ENCODE measurements around the gene USP31. TPM values are rescaled to one million over a fixed set of nuclear protein-coding genes. Genes with fewer than 3 reads are reported as not detected.

Gene USP31
- total RNA-seq, 1 experiment from 2014 or later: 23.6 TPM

- Mint-ChIP-seq H3K27me3 (ENCODE audit: unreplicated experiment) (no peaks in the 10 kb centered on the region), H3K36me3 (ENCODE audit: insufficient read depth, unreplicated experiment) (no peaks in the 10 kb centered on the region), H3K27ac (ENCODE audit: unreplicated experiment) (no peak overlapping the region), H3K9me3 (ENCODE audit: low read depth, unreplicated experiment) (no peaks in the 10 kb centered on the region), H3K4me1 (ENCODE audit: low read depth, unreplicated experiment) (peaks cover 10% of the 10 kb centered on the region), H3K4me3 (ENCODE audit: low read depth, unreplicated experiment) (no peak overlapping the region)
- intact Hi-C loops (cut with micrococcal nuclease; ENCODE audit: unreplicated experiment): no loop called here
- no TSS peak for BruUV-seq (replicated peaks)
- DNase-seq: no peak
- no peak for TF ChIP-seq CTCF (IDR thresholded peaks at IDR 0.05; ENCODE audit: unreplicated experiment)
- CTCF ChIA-PET: interaction anchor here (0.5 kb wide), 1 partner anchor 1407 kb away, joined by 4 read pairs; no protein-coding TSS in a partner anchor
Observed at GRCh38 chr16:23122144-23122543, 27.1 kb downstream of the USP31 start.

GRCh38 chr16:23121024-23121423 lies 28.2 kb downstream of the USP31 start:
- no peak for TF ChIP-seq CTCF (IDR thresholded peaks at IDR 0.05; ENCODE audit: unreplicated experiment)
- BruUV-seq (replicated peaks): no TSS peak
- CTCF ChIA-PET: no interaction called here
- Mint-ChIP-seq H3K4me1 (ENCODE audit: low read depth, unreplicated experiment) (peaks cover 10% of the 10 kb centered on the region), H3K27me3 (ENCODE audit: unreplicated experiment) (no peaks in the 10 kb centered on the region), H3K27ac (ENCODE audit: unreplicated experiment) (no peak overlapping the region), H3K4me3 (ENCODE audit: low read depth, unreplicated experiment) (no peak overlapping the region), H3K9me3 (ENCODE audit: low read depth, unreplicated experiment) (no peaks in the 10 kb centered on the region), H3K36me3 (ENCODE audit: insufficient read depth, unreplicated experiment) (no peaks in the 10 kb centered on the region)
- DNase-seq: no peak
- intact Hi-C loops (cut with micrococcal nuclease; ENCODE audit: unreplicated experiment): no loop called here

GRCh38 chr16:23120562-23120961 lies 28.7 kb downstream of the USP31 start:
- Mint-ChIP-seq H3K36me3 (ENCODE audit: insufficient read depth, unreplicated experiment) (no peaks in the 10 kb centered on the region), H3K27ac (ENCODE audit: unreplicated experiment) (no peak overlapping the region), H3K9me3 (ENCODE audit: low read depth, unreplicated experiment) (no peaks in the 10 kb centered on the region), H3K4me1 (ENCODE audit: low read depth, unreplicated experiment) (peaks cover 7% of the 10 kb centered on the region), H3K4me3 (ENCODE audit: low read depth, unreplicated experiment) (no peak overlapping the region), H3K27me3 (ENCODE audit: unreplicated experiment) (no peaks in the 10 kb centered on the region)
- BruUV-seq (replicated peaks): no TSS peak
- CTCF ChIA-PET: no interaction called here
- intact Hi-C loops (cut with micrococcal nuclease; ENCODE audit: unreplicated experiment): no loop called here
- no peak for DNase-seq
- no peak for TF ChIP-seq CTCF (IDR thresholded peaks at IDR 0.05; ENCODE audit: unreplicated experiment)

- H3K4me3 Mint-ChIP-seq (ENCODE audit: low read depth, unreplicated experiment): no peak overlapping the region
Observed at GRCh38 chr16:23119570-23119969, 29.7 kb downstream of the USP31 start.

More at GRCh38 chr16:23119570-23119969, 29.7 kb downstream of the USP31 start:
- no peaks in the 10 kb centered on the region for H3K4me1 Mint-ChIP-seq (ENCODE audit: low read depth, unreplicated experiment)
- DNase-seq: no peak
- no peaks in the 10 kb centered on the region for H3K9me3 Mint-ChIP-seq (ENCODE audit: low read depth, unreplicated experiment)
- no peak overlapping the region for H3K27ac Mint-ChIP-seq (ENCODE audit: unreplicated experiment)
- no peaks in the 10 kb centered on the region for H3K36me3 Mint-ChIP-seq (ENCODE audit: insufficient read depth, unreplicated experiment)
- BruUV-seq (replicated peaks): no TSS peak
- CTCF ChIA-PET: no interaction called here
- H3K27me3 Mint-ChIP-seq (ENCODE audit: unreplicated experiment): no peaks in the 10 kb centered on the region
- intact Hi-C loops (cut with micrococcal nuclease; ENCODE audit: unreplicated experiment): no loop called here
- TF ChIP-seq CTCF (IDR thresholded peaks at IDR 0.05; ENCODE audit: unreplicated experiment): no peak

All from Calu3 (cell line).